Mammary epithelial cell (primary cell): ENCODE data around the gene AMZ1.

Source experiments
- CTCF ChIP-seq, 2 donors: IDR thresholded peaks in 1 of 2; conservative IDR thresholded peaks in 1 of 2; 2 replicates each; pipeline ENCODE4 v1.5.1; 2011 to 2012; ENCODE audit warnings: inconsistent platforms in 2 of 2, low read length in 2 of 2, mild to moderate bottlenecking in 2 of 2, control low read depth in 1 of 2, low read depth in 1 of 2; ENCODE audit not compliant: insufficient read depth in 1 of 2; ENCODE audit errors: extremely low read depth in 1 of 2
- EZH2 ChIP-seq: IDR thresholded peaks from 2 replicates; pipeline ENCODE4 v1.6.1; 2012; ENCODE audit warnings: low read length, inconsistent platforms, borderline replicate concordance

- TF ChIP-seq EZH2 (no peak), CTCF (conservative IDR thresholded peaks at IDR 0.05 in 1 of 2, IDR thresholded peaks at IDR 0.05 in 1 of 2; ENCODE audit: extremely low read depth in 1 of 2, insufficient read depth in 1 of 2, low read depth in 1 of 2, low read length in 2 of 2) (no peak)
These were observed 25.4 kb downstream of the AMZ1 start for GRCh38 chr7:2713370-2713769.
